Measurements from ENCODE around the gene VAC14. TPM values are rescaled to one million over a fixed set of nuclear protein-coding genes. Genes with fewer than 3 reads are reported as not detected.

The VAC14 gene
- total RNA-seq, 4 donors from 2014 or later = 39.5 to 65.5 (median 45.4) TPM

- Histone ChIP-seq H3K9me3 (no peaks in the 10 kb centered on the region), H3K36me3 (peaks cover 35% of the 10 kb centered on the region), H3K27me3 (no peaks in the 10 kb centered on the region), H3K4me1 (peaks cover 32% of the 10 kb centered on the region), H3K4me3 (no peak overlapping the region), H3K27ac (peak overlapping the region; percentile 0)
- 41% methylated on average over 5 of the region's 5 CpGs for WGBS
- TF ChIP-seq EP300 (IDR thresholded peaks at IDR 0.05) (no peak), CTCF (IDR thresholded peaks at IDR 0.05) (no peak), POLR2AphosphoS5 (IDR thresholded peaks at IDR 0.05) (no peak), POLR2A (IDR thresholded peaks at IDR 0.05) (no peak)
- no peak for DNase-seq (ENCODE audit: low spot score in 2 of 2)
Measured at GRCh38 chr16:70768203-70768580, 32.8 kb downstream of the VAC14 start.

- Histone ChIP-seq H3K9me3 (no peaks in the 10 kb centered on the region), H3K4me1 (peaks cover 32% of the 10 kb centered on the region), H3K4me3 (no peak overlapping the region), H3K27ac (peak overlapping the region; percentile 0), H3K36me3 (peaks cover 35% of the 10 kb centered on the region), H3K27me3 (no peaks in the 10 kb centered on the region)
- no peak for TF ChIP-seq POLR2A (IDR thresholded peaks at IDR 0.05)
- TF ChIP-seq CTCF (IDR thresholded peaks at IDR 0.05) = no peak
- no peak for TF ChIP-seq EP300 (IDR thresholded peaks at IDR 0.05)
- no peak for TF ChIP-seq POLR2AphosphoS5 (IDR thresholded peaks at IDR 0.05)
- DNase-seq (ENCODE audit: low spot score in 2 of 2) = no peak
- 48% methylated on average over 4 of the region's 4 CpGs for WGBS
Measured at GRCh38 chr16:70767377-70768202, 33.4 kb downstream of the VAC14 start.

- Histone ChIP-seq H3K9me3 (no peaks in the 10 kb centered on the region), H3K27me3 (no peaks in the 10 kb centered on the region), H3K4me3 (no peak overlapping the region), H3K36me3 (peaks cover 35% of the 10 kb centered on the region), H3K4me1 (peaks cover 33% of the 10 kb centered on the region), H3K27ac (no peak overlapping the region)
- WGBS = 89% methylated on average over 3 of the region's 4 CpGs
- TF ChIP-seq CTCF (IDR thresholded peaks at IDR 0.05) (no peak), POLR2A (IDR thresholded peaks at IDR 0.05) (no peak), POLR2AphosphoS5 (IDR thresholded peaks at IDR 0.05) (no peak), EP300 (IDR thresholded peaks at IDR 0.05) (no peak)
- no peak for DNase-seq (ENCODE audit: low spot score in 2 of 2)
Measured at GRCh38 chr16:70766658-70767057, 34.3 kb downstream of the VAC14 start.

GRCh38 chr16:70766176-70766575, 34.8 kb downstream of the VAC14 start:
- H3K4me1 ChIP-seq = peaks cover 38% of the 10 kb centered on the region
- H3K36me3 ChIP-seq = peaks cover 34% of the 10 kb centered on the region
- TF ChIP-seq EP300 (IDR thresholded peaks at IDR 0.05) = no peak
- no peak for TF ChIP-seq POLR2A (IDR thresholded peaks at IDR 0.05)
- TF ChIP-seq POLR2AphosphoS5 (IDR thresholded peaks at IDR 0.05) = no peak
- no peak for TF ChIP-seq CTCF (IDR thresholded peaks at IDR 0.05)
- H3K27ac ChIP-seq = no peak overlapping the region
- DNase-seq (ENCODE audit: low spot score in 2 of 2) = no peak
- no peaks in the 10 kb centered on the region for H3K27me3 ChIP-seq
- H3K9me3 ChIP-seq = no peaks in the 10 kb centered on the region
- WGBS = 89% methylated on average over 4 of the region's 8 CpGs
- no peak overlapping the region for H3K4me3 ChIP-seq

GRCh38 chr16:70765491-70765890, 35.5 kb downstream of the VAC14 start:
- DNase-seq (ENCODE audit: low spot score in 2 of 2) = no peak
- no peaks in the 10 kb centered on the region for H3K27me3 ChIP-seq
- WGBS = 77% methylated on average over 5 of the region's 8 CpGs
- H3K36me3 ChIP-seq = peaks cover 36% of the 10 kb centered on the region
- TF ChIP-seq POLR2A (IDR thresholded peaks at IDR 0.05) (no peak), EP300 (IDR thresholded peaks at IDR 0.05) (no peak), POLR2AphosphoS5 (IDR thresholded peaks at IDR 0.05) (no peak), CTCF (IDR thresholded peaks at IDR 0.05) (no peak)
- no peak overlapping the region for H3K27ac ChIP-seq
- peaks cover 39% of the 10 kb centered on the region for H3K4me1 ChIP-seq
- H3K4me3 ChIP-seq = no peak overlapping the region
- no peaks in the 10 kb centered on the region for H3K9me3 ChIP-seq

All from suprapubic skin (tissue), 4 donors.